Gastroesophageal sphincter (tissue), 3 donors: ENCODE results near the gene PRDM16.

Source experiments
- CTCF ChIP-seq, 4 experiments: fragments of 200-600 bp in 2 of 4; fragments of 450-650 bp in 2 of 4; sonication (generic) in 1 of 4; IDR thresholded peaks; one replicate each; pipeline ENCODE4 v1.5.1; 2017 to 2019; ENCODE audit warnings: antibody characterized with exemption in 4 of 4, mild to moderate bottlenecking in 2 of 4, moderate library complexity in 2 of 4
- EP300 ChIP-seq: sonication (generic); formaldehyde crosslinking; IDR thresholded peaks from one replicate; pipeline ENCODE4 v1.6.1; 2017; ENCODE audit warnings: antibody characterized with exemption, mild to moderate bottlenecking
- POLR2A ChIP-seq, 2 donors: fragments of 450-650 bp; IDR thresholded peaks; one replicate each; pipeline ENCODE4 v1.6.1; 2017; ENCODE audit warnings: antibody characterized with exemption in 2 of 2, mild to moderate bottlenecking in 2 of 2, moderate library complexity in 1 of 2
- POLR2AphosphoS5 ChIP-seq: sonication (generic); formaldehyde crosslinking; IDR thresholded peaks from one replicate; pipeline ENCODE4 v1.6.1; 2017; ENCODE audit warnings: antibody characterized with exemption

GRCh38 chr1:3251807-3252428 lies 182.9 kb downstream of the PRDM16 start:
- TF ChIP-seq CTCF (IDR thresholded peaks at IDR 0.05) (no peak), POLR2A (IDR thresholded peaks at IDR 0.05) (no peak), POLR2AphosphoS5 (no peak), EP300 (no peak)
